Astrocyte (in vitro differentiated cells and primary cell): ENCODE results near the gene OS9. TPM values are rescaled to one million over a fixed set of nuclear protein-coding genes. Genes with fewer than 3 reads are reported as not detected.

Source experiments
- DNase-seq: peaks from one replicate; pipeline ENCODE4 v3.0.0-alpha.2; 2010; ENCODE audit warnings: low read depth
- FAIRE-seq: peaks from 2 replicates; lab custom pipeline; 2011; peaks lifted over from hg19 to GRCh38; lab: Jason Lieb, UNC
- H2AFZ ChIP-seq: 2 replicates; pipeline ENCODE4 v1.6.0; 2012; ENCODE audit warnings: low read depth, low read length, inconsistent platforms
- H3K27ac ChIP-seq: 2 replicates; pipeline ENCODE4 v1.5.1; 2011; ENCODE audit warnings: low read depth, low read length, inconsistent platforms
- H3K27me3 ChIP-seq: 2 replicates; pipeline ENCODE4 v1.6.0; 2011; ENCODE audit warnings: low read length, inconsistent platforms; ENCODE audit not compliant: insufficient read depth
- H3K36me3 ChIP-seq: 2 replicates; pipeline ENCODE4 v1.5.1; 2011; ENCODE audit warnings: low read length, inconsistent platforms; ENCODE audit not compliant: insufficient read depth
- H3K4me1 ChIP-seq: 2 replicates; pipeline ENCODE4 v1.5.1; 2011; ENCODE audit warnings: low read length, inconsistent platforms; ENCODE audit not compliant: insufficient read depth
- H3K4me2 ChIP-seq: 2 replicates; pipeline ENCODE4 v1.6.0; 2012; ENCODE audit warnings: low read length, inconsistent platforms
- H3K4me3 ChIP-seq: 2 replicates; pipeline ENCODE4 v1.5.1; 2011; ENCODE audit warnings: low read depth, mild to moderate bottlenecking, low read length, inconsistent platforms; ENCODE audit not compliant: insufficient read depth
- H3K79me2 ChIP-seq: 2 replicates; pipeline ENCODE4 v1.6.0; 2012; ENCODE audit warnings: mild to moderate bottlenecking, low read length, inconsistent platforms; ENCODE audit not compliant: insufficient read depth
- H3K9ac ChIP-seq: 2 replicates; pipeline ENCODE4 v1.6.0; 2012; ENCODE audit warnings: mild to moderate bottlenecking, low read length, inconsistent platforms
- H3K9me3 ChIP-seq: 2 replicates; pipeline ENCODE4 v1.5.1; 2012; ENCODE audit warnings: low read depth, mild to moderate bottlenecking, low read length, inconsistent platforms; ENCODE audit not compliant: insufficient read depth
- H4K20me1 ChIP-seq: 2 replicates; pipeline ENCODE4 v1.6.0; 2012; ENCODE audit warnings: low read length, inconsistent platforms; ENCODE audit not compliant: insufficient read depth
- H3K27ac Mint-ChIP-seq: one replicate; pipeline ENCODE4 v1.8.0; 2021; ENCODE audit warnings: mild to moderate bottlenecking, mixed read lengths; ENCODE audit not compliant: unreplicated experiment
- H3K27me3 Mint-ChIP-seq: one replicate; pipeline ENCODE4 v1.8.0; 2021; ENCODE audit warnings: low read depth, mixed read lengths; ENCODE audit not compliant: unreplicated experiment
- H3K36me3 Mint-ChIP-seq: one replicate; pipeline ENCODE4 v1.8.0; 2021; ENCODE audit warnings: low read depth, mixed read lengths; ENCODE audit not compliant: unreplicated experiment
- H3K4me1 Mint-ChIP-seq: one replicate; pipeline ENCODE4 v1.8.0; 2021; ENCODE audit warnings: low read depth, mixed read lengths; ENCODE audit not compliant: unreplicated experiment
- H3K4me3 Mint-ChIP-seq: one replicate; pipeline ENCODE4 v1.8.0; 2021; ENCODE audit warnings: mild to moderate bottlenecking, moderate library complexity, mixed read lengths; ENCODE audit not compliant: unreplicated experiment
- H3K9me3 Mint-ChIP-seq: one replicate; pipeline ENCODE4 v1.8.0; 2021; ENCODE audit warnings: mild to moderate bottlenecking, mixed read lengths; ENCODE audit not compliant: unreplicated experiment
- CTCF ChIP-seq: IDR thresholded peaks from 2 replicates; pipeline ENCODE4 v1.5.1; 2011; ENCODE audit warnings: low read depth, mild to moderate bottlenecking, inconsistent platforms, low read length, moderate library complexity; ENCODE audit not compliant: insufficient read depth
- EZH2 ChIP-seq: IDR thresholded peaks from 2 replicates; pipeline ENCODE4 v1.6.1; 2012; ENCODE audit warnings: mild to moderate bottlenecking, low read length, inconsistent platforms; ENCODE audit not compliant: insufficient read depth
- total RNA-seq: library from RNA; stranded (reverse); gene quantifications from 2 replicates; pipeline ENCODE4 v1.2.1, GENCODE V29; 2021

OS9 gene
- total RNA-seq, 1 donor from 2014 or later, result 194 TPM

GRCh38 chr12:57724003-57724935, 30.3 kb downstream of the OS9 start:
- H3K27ac ChIP-seq, result no peak overlapping the region
- H3K36me3 ChIP-seq, result peaks cover 12% of the 10 kb centered on the region
- Mint-ChIP-seq H3K36me3 (peaks cover 19% of the 10 kb centered on the region), H3K4me1 (no peaks in the 10 kb centered on the region), H3K4me3 (no peak overlapping the region), H3K27me3 (peaks cover 51% of the 10 kb centered on the region), H3K27ac (no peak overlapping the region), H3K9me3 (peaks cover 11% of the 10 kb centered on the region)
- no peak overlapping the region for H3K4me3 ChIP-seq
- TF ChIP-seq EZH2 (no peak), CTCF (no peak)
- H3K27me3 ChIP-seq, result peaks cover 15% of the 10 kb centered on the region
- FAIRE-seq (no peak), DNase-seq (no peak)
- H3K9ac ChIP-seq, result no peak overlapping the region
- no peaks in the 10 kb centered on the region for H3K79me2 ChIP-seq
- H3K9me3 ChIP-seq, result no peaks in the 10 kb centered on the region
- H4K20me1 ChIP-seq, result peaks cover 5% of the 10 kb centered on the region
- no peak overlapping the region for H2AFZ ChIP-seq
- H3K4me2 ChIP-seq, result no peak overlapping the region
- H3K4me1 ChIP-seq, result peaks cover 7% of the 10 kb centered on the region

GRCh38 chr12:57724936-57725740, 31.2 kb downstream of the OS9 start:
- Histone ChIP-seq H3K9me3 (no peaks in the 10 kb centered on the region), H3K4me3 (no peak overlapping the region), H3K4me2 (no peak overlapping the region), H3K27ac (no peak overlapping the region), H2AFZ (no peak overlapping the region), H3K27me3 (peaks cover 20% of the 10 kb centered on the region), H3K79me2 (no peaks in the 10 kb centered on the region), H3K9ac (no peak overlapping the region), H3K36me3 (peaks cover 9% of the 10 kb centered on the region), H4K20me1 (peaks cover 6% of the 10 kb centered on the region), H3K4me1 (peaks cover 7% of the 10 kb centered on the region)
- TF ChIP-seq CTCF (no peak), EZH2 (no peak)
- peaks cover 15% of the 10 kb centered on the region for H3K36me3 Mint-ChIP-seq
- peaks cover 59% of the 10 kb centered on the region for H3K27me3 Mint-ChIP-seq
- peaks cover 11% of the 10 kb centered on the region for H3K9me3 Mint-ChIP-seq
- H3K27ac Mint-ChIP-seq, result no peak overlapping the region
- no peak for FAIRE-seq
- H3K4me3 Mint-ChIP-seq, result no peak overlapping the region
- DNase-seq, result no peak
- no peaks in the 10 kb centered on the region for H3K4me1 Mint-ChIP-seq
